NCI-H146 treated with DMSO at 0.1 percent for 48 hours (cell line): ENCODE measurements around the gene FAM9B.

Experiments
- DNase-seq: peaks from one replicate; lab custom pipeline; 2025; ENCODE audit not compliant: unreplicated experiment; lab: John Stamatoyannopoulos, UW

FAM9B gene

GRCh38 chrX:8981723-8982122, 52.2 kb downstream of the FAM9B start:
- DNase-seq = no peak

GRCh38 chrX:8980756-8981155, 53.2 kb downstream of the FAM9B start:
- no peak for DNase-seq
